Measurements from ENCODE around the gene SFTPA1.

DNA sequence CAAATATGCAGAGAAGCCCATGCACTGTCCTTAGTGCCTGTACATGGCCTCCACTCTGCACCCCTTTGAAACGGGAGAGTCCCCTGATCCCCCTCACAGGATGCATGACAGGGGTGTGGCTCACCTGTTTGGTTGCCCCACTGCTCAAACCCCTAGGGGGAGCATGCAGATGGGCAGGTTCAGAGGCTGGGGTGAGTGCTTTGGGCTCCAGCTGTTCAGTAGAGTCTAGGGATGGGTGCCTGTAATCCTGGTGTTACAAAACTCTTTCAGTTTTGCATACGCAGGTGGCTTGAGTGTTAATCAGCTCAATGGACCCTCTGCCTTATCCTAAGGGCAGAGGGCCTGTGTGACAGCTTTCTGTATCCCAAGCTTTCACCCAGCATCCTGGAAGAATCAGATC is 7.8 kb upstream of the SFTPA1 start:
- TF ChIP-seq, protein P1, sequence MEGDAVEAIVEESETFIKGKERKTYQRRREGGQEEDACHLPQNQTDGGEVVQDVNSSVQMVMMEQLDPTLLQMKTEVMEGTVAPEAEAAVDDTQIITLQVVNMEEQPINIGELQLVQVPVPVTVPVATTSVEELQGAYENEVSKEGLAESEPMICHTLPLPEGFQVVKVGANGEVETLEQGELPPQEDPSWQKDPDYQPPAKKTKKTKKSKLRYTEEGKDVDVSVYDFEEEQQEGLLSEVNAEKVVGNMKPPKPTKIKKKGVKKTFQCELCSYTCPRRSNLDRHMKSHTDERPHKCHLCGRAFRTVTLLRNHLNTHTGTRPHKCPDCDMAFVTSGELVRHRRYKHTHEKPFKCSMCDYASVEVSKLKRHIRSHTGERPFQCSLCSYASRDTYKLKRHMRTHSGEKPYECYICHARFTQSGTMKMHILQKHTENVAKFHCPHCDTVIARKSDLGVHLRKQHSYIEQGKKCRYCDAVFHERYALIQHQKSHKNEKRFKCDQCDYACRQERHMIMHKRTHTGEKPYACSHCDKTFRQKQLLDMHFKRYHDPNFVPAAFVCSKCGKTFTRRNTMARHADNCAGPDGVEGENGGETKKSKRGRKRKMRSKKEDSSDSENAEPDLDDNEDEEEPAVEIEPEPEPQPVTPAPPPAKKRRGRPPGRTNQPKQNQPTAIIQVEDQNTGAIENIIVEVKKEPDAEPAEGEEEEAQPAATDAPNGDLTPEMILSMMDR (conservative IDR thresholded peaks at IDR 0.05; ENCODE audit: low read length), result no peak
- TF ChIP-seq EZH2phosphoT487 (IDR thresholded peaks at IDR 0.05; ENCODE audit: borderline replicate concordance), result no peak
